ENCODE data around the gene AIFM2.
"Not testable (repeated sequence)": the region's sequence is repeated elsewhere in the genome, so short reads cannot be mapped to it uniquely, and the experiment has no call there.

The AIFM2 gene

DNA sequence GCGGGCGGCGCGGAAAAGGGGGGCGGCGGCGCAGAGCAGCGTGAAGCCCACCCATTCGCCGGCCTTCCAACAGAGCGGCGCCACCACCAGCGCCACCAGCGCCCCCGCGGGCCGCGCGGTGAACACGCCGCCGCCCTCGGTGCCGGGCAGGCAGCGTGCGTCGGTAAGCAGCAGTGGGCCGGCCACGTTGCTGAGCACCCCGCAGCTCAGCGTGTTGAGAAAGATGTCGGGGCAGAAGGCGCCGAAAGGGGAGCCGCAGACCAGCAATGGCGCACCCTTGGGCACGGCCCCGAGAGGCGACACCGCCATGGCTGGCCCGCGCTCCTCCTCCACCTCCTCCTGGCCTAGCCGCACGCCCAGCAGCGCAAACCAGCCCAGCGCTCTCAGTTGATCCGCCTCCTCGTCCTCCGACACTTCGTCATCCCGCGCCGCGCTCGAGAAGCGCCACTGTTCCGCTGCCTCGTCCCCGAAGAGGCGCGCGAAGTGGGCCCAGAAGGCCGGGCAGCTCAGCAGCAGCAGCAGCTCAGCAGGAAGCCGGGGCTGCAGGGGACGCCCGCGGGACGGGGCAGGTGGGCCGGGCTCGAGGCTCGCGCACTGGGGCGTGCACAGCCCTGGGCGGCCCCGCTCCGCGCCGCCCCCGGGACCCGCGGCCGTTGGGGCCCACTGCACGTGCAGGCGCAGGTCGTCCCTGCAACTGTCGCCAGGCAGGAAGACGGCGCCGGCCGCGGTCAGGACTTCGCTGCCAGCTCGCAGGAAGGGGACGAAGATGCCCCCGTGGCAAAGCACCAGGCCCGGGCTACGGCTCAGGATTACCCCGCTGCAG, 13.3 kb upstream of the AIFM2 start:
- peak; percentile 56 for DNase-seq

DNA sequence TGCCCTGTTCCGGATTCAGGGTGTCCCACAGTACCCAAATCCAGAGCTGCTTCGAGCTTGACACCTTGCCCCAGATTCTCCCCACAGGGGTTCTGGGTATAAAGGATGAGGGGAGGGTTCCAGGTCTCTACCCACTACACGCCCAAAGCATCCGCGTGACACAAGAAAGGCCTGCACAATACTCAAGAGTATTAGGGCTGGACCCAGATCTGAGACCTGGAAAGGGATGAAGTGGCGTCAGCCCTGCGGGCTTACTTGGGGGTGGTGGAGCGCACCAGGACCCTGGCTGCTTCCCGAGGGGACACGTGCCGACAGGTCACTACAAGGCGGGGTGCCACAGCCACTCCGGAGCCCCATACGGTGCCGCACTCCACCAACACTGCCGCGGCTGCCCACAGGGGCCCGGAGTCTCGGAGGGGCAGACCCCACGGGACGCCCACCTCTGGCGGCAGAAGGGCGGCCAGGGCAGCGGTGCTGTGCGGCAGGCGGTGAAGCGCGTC, 12.6 kb upstream of the AIFM2 start:
- DNase-seq: no peak

DNA sequence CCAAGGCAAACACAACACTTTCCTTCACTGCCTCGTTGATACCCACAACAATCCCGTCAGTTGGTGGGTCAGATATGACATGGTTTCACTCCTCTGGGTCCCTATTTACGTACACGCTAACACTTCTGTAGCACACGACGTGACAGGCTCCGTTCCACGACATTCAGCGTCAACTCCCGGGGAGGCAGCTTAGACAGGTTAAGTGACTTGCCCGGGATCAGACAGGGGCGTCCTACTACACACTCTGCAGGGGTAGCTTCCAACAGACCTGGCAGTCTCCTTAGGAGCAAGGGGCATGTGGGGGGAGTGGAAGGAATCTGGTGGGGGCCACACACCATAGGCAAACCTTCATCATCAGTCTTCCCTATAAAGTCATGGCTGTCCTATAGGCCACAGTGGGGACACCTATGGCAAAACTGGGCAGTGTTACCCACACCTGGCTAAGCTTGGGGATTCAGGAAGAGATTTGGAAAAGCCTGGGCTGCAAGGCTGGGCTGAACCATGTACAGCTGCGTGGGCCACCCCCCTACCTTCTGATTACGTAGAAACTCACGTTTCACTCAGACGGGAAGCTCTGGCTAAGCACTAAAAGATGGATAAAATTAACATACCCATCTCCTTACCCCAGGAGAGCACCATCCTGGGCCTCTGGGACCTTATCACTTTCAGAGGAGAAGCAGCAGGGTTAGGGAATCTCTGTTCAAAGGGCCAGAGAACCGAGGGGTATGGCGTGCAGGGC, 11.9 kb upstream of the AIFM2 start:
- DNase-seq: no peak

DNA sequence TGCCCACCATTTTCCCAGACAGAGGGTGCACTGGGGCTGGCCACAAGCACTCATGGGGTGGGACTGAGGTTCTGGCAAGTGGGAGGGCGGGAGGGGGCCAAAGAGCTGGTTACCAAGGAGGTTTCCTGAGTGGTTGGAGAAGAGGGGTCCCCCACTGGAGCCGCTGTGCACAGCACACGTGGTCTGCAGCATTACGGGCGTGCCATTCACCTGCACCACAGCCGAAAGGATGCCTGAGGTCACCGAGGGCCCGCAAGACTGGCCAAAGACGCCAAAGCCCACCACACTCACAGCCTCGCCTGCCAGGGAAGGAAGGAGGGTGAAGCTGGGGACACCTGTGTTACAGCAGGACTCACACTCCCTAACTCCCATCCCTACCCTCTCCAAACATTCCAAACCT, 9.9 kb upstream of the AIFM2 start:
- no peak for DNase-seq

DNA sequence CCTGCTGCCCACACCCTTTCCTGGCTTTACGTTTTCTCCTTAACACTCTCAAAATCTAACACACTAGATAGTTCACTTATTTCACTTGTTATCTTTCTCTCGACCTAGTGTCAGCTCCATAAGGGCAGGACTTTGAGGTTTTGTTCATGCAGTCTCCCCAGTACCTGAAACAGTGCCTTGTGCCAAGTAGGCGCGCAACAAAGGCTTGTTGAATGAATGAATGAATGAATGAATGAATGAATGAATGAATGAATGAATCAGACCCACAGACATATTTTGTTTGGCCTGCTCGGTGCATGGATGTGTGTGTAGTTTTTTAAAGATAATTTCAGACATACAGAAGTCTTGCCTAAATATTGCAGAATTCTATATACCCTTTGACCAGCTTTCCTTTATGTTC, 7.7 kb upstream of the AIFM2 start:
- DNase-seq: no peak

DNA sequence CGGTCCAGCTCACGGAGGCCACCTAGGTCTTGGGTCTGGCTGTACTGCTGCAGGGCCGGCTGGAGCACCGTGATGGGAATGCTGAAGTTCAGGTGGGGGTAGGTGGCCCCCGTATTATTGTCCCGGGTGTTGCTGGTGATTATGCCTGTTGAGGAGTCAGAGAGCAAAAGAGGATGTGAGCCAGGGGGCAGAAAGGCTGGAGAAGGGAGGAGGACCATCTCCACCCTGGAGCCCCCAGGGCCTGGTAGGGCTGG, 7.3 kb upstream of the AIFM2 start:
- DNase-seq: no peak

DNA sequence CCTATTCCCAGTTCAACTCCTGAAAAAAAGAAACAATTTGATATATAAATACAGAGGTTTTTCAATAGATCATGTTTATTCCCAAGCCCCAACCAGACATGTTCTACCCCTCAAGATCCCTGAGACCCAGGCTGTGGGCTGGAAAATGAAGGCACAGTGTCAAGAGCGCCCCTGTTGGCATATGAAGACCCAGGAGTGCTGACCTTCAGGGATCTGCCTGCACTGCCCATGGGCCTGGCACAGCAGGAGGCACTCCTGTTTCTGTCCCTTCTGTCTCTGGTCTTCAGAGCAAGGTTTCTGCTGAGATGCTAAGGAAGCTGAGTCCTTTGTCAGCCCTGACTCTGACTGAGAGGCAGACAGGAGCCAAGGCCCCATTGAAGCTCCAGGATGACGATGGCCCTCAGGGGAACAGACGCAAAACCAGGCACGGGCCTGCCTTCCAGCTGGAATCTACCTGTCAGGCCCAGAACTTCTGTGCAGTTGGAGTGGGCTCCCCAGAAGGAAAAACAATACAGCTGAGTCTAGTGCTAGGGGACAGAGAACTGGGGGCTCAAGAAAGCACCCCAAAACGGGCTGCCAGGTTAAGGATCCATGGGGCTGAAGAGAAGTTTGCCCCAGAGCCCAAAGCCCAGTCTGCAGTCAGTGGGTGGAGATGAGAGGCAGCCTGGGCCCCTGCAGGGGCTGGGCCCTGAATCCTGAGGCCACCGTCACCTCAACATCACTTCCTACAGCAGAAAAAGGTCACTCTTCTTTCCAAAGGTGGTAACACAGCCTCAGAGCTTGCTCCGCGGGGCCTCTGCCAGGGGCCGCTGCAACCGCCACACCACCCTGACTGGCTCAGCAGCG, 6.7 kb upstream of the AIFM2 start:
- no peak for DNase-seq

DNA sequence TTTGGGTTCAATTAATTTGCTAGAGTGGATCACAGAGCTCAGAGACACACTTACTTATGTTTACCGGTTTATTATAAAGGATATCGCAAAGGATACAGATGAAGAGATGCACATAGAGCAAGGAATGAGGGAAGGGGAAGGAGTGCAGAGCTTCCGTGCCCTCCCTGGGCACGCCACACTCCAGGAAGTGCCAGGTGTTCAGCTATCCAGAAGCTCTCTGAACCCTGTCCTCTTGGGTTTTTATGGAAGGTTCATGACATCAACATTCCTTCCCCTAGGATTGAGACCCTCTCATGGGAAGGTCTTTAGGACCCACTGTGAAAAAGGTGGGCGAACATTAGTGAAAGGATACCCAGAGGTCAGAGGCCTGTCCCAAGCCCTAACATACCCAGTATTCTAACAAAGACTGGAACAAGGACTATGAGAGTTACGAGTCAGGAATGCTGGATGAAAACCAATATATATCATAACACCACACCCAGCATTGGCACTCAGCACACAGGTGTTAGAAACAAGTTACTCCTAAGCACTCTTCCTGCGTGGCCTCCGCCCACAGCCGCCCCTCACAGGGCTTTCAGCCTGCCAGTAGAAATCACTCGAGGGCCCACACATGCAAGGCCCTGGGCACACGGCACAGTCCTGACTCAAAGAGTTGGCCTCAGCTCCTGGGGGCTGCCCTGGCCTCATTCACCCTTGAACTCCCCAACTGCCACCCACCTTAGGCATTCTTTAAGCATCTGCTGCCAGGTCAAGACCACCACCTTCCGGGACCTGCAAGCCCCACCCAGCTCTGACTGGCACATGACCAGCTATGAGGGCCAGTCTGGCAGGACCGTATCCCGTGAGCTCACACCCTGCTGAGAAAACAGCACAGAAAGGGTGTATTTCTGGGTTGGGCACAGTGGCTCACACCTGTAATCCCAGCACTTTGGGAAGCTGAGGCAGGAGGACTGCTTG, 5.6 kb upstream of the AIFM2 start:
- no peak for DNase-seq

DNA sequence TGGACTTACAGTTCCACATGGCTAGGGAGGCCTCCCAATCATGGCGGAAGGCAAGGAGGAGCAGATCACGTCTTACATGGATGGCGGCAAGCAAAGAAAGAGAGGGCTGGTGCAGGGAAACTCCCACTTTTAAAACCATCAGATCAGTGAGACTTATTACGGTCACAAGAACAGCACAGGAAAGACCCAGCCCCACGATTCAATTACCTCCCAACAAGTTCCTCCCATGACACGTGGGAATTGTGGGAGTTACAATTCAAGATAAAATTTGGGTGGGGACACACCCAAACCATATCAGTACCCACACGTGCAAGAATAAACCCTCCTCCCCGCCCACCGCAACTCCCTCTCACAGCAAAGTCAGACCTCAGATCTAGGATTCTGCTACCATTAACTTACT, 4.5 kb upstream of the AIFM2 start:
- no peak for DNase-seq

DNA sequence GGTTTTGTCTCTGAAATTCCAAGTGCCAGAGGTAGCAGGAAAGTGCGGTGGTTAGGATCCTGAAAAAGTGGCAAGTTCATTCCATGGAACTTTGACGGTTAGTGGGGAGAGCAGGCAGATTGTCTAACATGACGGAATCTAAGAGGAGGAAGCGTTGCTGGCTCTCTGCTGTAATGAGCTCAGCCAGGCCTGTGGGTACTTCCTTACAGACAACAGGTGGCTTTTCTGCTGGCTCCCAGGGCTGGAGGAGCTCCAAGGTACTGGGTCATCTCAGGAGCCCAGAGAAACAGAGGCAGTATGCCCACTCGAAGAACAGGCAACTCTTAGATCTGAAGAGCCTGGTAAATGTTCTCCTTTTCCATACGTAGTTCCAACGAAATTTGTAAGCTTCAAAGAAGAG, 3.1 kb upstream of the AIFM2 start:
- DNase-seq: no peak

DNA sequence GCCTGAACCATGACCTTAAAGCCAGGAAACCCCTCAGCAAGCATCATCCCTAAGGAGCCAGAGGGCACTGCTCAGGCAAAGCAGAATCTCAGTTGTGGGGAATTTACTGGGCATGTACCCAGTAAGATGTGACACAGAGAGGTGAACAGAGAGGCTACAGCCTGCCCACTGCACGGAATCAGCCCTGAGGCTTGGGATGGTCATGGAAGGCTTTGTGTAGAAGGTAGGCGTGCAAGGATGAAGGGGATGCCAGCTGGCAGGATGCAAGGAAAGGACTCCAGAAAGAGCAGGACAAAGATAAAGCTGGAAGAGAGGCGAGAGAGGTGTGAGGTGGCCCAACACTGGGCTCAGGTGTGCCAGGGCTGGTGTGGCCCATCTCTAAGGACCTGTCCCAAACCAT, 2.4 kb upstream of the AIFM2 start:
- DNase-seq: no peak

DNA sequence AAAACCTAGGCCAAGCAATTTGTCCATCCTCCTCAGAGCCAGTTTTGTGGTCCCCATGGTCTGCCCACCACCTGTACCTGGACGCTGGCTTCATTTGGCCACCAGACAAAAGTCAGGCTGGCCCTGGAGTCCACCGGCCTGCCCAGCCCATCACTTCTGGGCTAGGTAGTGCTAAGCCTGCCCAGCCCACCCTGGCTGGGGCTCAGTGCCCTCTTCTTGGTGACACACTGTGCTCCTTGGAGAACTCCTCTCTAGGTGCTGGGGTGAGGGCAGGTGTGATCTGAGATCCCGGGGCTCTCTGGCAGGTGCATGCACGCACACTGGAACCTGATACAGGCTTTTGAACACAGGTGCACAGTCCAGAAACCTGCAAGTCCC, 1.1 kb downstream of the AIFM2 start:
- no peak for DNase-seq

DNA sequence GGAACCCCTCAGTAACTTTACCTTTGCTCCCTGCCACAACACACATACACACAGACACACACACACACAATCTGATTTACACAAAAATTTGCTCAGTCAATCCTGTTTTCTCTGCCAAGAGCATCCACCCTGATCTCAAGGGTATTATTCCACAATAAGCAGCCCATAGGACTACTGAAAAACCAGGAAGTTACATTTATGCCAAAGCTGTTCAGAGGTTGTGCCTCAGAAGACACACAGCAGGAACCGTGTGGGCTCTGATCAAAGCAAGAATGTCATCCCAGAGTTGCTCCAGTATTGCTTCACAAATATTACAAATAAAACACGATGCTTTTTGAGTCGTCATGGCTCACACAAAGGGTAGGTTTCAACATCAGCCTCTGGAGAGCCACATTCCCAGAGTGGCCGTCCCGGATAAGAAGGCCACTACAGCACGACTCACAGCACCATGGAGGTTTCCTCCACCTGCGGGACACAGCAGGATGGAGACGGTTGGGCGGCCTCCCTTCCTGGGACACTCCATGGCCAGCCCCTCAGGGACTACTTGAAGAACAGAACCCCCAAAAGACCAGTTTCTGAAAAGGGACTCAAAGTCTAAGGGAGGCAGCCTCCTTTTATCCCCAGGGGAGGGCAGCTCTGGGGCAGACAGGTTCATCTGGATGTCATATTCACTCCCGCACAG, 1.6 kb downstream of the AIFM2 start:
- DNase-seq: no peak

DNA sequence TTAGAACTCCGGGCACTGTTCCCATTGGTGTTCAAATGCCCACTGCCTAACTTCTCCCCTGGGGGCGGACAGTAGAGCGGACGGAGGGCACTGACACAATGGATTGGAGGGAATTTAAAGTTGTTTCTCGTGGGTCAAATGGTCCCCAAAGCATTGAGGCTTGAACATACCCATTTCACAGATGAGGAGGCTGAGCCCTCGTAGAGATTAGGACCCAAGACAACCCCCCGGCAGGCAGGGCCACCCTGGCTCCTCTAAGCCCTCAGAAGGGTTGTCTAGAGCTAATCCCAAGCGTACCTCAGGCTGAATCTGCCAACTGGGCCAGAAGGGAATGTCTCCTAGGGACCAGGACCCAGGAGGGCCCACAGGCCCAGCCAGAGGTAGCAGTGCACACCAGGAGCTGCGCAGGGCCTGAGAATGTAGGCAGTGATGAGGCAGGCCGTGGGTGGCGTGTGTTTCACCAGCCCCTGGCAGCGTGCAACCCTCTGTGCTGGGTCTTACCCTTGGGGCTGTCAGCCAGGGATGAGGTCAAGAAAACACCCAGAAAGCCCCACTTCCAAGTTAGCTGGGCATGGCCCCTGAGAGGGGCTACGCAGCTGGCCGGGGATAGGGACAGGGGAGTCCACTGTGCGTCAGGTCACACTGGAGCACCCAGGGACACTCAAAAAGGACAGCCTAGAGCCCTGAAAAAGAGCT, 5.8 kb downstream of the AIFM2 start:
- no peak for DNase-seq

DNA sequence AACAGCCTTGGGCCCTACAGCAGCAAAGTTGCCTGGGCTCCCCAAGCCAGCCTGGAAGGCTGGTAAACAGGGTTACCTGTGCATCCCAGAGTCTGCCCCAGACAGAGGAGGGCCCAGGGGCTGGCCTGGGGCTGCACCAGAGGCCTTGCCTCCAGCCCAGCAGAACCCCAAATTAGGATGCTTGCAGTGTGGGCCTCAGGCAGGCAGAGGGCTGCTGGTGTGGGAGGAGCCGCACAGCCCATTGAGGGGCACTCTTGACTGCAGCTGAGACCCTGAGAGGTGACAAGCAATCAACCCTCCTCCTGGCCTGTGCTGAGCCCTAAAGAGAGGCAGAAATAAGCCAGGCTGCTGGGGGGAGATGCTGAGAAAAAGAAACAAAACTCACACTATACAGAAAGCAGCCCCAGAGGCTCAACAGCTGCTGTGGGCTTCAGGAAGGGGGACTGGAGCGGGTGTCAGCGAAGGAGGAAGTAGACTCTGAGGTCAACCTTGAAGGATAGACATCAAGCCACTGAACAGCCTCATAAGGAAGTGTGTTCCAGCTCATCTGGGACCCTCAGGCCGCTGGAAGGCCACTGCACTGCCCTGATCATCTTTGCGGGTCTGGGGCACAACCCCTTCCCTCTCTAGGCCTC, 6.6 kb downstream of the AIFM2 start:
- no peak for DNase-seq

DNA sequence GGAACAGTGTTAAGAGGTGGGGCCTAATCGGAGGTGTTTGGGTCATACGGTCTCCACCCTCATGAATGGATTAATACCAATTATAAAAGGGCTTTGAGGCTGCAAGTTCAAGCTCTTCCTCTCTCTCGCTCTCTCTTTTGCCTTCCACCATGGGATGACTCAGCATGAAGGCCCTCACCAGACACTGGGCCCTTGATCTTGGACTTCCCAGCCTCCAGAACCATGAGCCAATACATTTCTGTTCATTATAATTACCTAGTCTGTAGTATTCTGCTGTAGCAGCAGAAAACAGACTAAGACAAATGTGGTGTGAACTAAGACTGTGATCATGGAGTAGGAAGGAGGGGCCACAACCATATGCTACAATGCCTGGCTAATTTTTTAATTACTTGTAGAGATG, 7.7 kb downstream of the AIFM2 start:
- DNase-seq: no peak

DNA sequence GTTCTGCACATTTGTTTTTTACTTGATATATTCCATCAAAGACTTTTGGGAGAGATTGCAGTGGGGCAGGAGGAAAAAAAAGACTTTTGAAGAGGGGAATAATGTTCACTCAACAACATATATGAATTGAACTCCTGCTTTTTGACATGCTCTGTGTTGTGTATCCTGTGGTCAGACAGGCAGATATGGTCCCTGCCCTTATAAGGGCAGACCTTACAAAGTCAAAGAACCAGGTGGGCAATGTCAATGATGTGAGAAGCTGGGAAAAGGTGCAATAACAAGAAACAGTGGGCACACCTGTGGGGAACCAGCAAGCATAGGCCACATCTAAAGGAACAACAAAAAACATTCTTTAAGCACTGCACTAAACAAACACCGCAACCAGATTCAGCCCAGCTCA, 8.2 kb downstream of the AIFM2 start:
- no peak for DNase-seq

DNA sequence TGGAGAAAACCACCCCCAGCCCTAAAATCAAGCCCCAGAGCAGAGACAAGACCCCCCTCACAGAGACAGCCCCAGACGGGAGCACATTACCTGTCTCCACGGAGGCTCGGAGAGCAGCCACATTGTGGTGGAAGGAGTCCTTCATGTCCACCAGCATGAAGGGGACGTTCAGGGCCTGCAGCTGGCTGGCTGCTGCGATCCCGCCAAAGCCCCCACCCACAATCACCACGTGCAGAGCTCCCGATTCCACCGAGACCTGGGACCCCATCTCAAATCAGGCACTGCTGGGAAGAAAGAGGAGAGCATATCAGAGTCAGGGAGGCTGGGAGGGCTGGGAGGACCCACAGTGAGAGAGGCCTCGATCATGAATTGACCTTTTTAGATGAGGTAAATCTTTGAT, 8.8 kb downstream of the AIFM2 start:
- DNase-seq: no peak

DNA sequence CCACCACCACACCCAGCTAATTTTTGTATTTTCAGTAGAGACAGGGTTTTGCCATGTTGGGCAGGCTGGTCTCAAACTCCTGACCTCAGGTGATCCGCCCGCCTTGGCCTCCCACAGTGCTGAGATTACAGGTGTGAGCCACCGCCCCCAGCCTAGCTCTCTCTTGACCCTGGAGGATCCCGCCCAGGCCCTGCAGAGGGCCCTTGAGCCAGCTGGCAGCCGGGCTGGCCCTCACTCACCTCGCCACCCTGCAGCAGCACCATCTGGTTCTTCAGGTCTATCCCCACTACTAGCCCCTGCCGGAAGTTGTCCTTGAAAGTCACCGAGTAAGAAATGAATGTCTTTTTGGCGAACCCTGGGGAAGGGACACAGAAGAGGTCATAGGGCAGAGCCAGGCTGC, 9.5 kb downstream of the AIFM2 start:
- DNase-seq: not testable (repeated sequence)

DNA sequence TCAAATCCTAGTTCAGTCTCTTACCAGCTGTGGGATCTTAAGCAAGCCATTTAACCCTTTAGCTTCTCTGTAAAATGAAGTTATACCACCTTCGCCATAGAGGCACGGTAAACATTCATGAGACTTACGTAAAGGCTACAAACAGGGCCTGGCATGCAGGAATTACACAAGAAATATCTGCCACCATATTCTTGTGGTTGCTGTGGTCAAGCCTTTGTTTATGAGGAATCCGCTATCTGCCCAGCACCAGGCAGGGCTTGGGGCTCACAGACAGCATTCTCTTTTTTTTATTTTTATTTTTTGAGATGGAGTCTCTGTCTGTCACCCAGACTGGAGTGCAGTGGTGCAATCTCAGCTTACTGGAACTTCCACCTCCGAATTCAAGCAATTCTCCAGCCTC, 9.9 kb downstream of the AIFM2 start:
- no peak for DNase-seq

All from activated CD4-positive, alpha-beta T cell treated with anti-CD3 and anti-CD28 coated beads for 1 hour (primary cell).